ENCODE measurements around the gene TAAR6. TPM values are rescaled to one million over a fixed set of nuclear protein-coding genes. Genes with fewer than 3 reads are reported as not detected.

Gene TAAR6
- total and polyA plus RNA-seq, 10 of the 15 experiments (the other 5 are each of a cell fraction or from before 2014, with no cell fraction given), result not detected

GRCh38 chr6:132596201-132596600 is 26.1 kb downstream of the TAAR6 start:
- CTCF ChIA-PET, result interaction anchor here (1.1 to 1.3 kb wide), 2 partner anchors 17 to 316 kb away, joined by 3 read pairs; no protein-coding TSS in a partner anchor
- no peak overlapping the region for H3K4me2 ChIP-seq (ENCODE audit: control insufficient read depth, insufficient read depth)
- no peak for TF ChIP-seq ESRRA (IDR thresholded peaks at IDR 0.05; ENCODE audit: low read length)
- TF ChIP-seq, protein P1, sequence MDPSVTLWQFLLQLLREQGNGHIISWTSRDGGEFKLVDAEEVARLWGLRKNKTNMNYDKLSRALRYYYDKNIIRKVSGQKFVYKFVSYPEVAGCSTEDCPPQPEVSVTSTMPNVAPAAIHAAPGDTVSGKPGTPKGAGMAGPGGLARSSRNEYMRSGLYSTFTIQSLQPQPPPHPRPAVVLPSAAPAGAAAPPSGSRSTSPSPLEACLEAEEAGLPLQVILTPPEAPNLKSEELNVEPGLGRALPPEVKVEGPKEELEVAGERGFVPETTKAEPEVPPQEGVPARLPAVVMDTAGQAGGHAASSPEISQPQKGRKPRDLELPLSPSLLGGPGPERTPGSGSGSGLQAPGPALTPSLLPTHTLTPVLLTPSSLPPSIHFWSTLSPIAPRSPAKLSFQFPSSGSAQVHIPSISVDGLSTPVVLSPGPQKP (IDR thresholded peaks at IDR 0.05; ENCODE audit: low read depth, low read length), result no peak
- TF ChIP-seq NFYB (IDR thresholded peaks at IDR 0.05; ENCODE audit: insufficient read depth, low read depth, low read length), result no peak
- TF ChIP-seq FOXK2 (IDR thresholded peaks at IDR 0.05), result no peak
- TF ChIP-seq CEBPZ (IDR thresholded peaks at IDR 0.05; ENCODE audit: low read depth, low read length), result no peak
- TF ChIP-seq, protein P2, sequence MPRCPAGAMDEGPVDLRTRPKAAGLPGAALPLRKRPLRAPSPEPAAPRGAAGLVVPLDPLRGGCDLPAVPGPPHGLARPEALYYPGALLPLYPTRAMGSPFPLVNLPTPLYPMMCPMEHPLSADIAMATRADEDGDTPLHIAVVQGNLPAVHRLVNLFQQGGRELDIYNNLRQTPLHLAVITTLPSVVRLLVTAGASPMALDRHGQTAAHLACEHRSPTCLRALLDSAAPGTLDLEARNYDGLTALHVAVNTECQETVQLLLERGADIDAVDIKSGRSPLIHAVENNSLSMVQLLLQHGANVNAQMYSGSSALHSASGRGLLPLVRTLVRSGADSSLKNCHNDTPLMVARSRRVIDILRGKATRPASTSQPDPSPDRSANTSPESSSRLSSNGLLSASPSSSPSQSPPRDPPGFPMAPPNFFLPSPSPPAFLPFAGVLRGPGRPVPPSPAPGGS (IDR thresholded peaks at IDR 0.05; ENCODE audit: borderline replicate concordance, insufficient read depth, low read depth, low read length, poor library complexity, severe bottlenecking), result no peak
- TF ChIP-seq NRF1 (conservative IDR thresholded peaks at IDR 0.05; ENCODE audit: low read depth, low read length), result no peak
- no peak for TF ChIP-seq MYB (IDR thresholded peaks at IDR 0.05; ENCODE audit: borderline replicate concordance, low read depth, low read length)
- TF ChIP-seq TBL1XR1 (IDR thresholded peaks at IDR 0.05; ENCODE audit: low read depth, low read length), result no peak
- ATAC-seq, result no peak
- BruUV-seq (replicated peaks), result no TSS peak
- no peak for FAIRE-seq
- no peaks in the 10 kb centered on the region for H3K4me1 ChIP-seq (ENCODE audit: control insufficient read depth, insufficient read depth, low read length)
- 0 out of 4 replicates have a peak, but pooled peaks cover 0 to 2% of the 10 kb centered on the region in 2 experiments for H3K27me3 ChIP-seq (replicated peaks in 1 of 2; ENCODE audit: control insufficient read depth in 2 of 2, insufficient read depth in 2 of 2, low read length in 1 of 2)
- H3K9ac ChIP-seq (ENCODE audit: control insufficient read depth, insufficient read depth, low read length), result no peak overlapping the region
- WGBS (ENCODE audit: insufficient coverage, insufficient replicate concordance, low lambda C conversion rate, missing lambda C conversion rate), result 42% methylated on average over 6 of the region's 6 CpGs
- no peak overlapping the region for H3K4me3 ChIP-seq
- SMC1A ChIA-PET (ENCODE audit: uncharacterized antibody, unreplicated experiment), result interaction anchor here (0.5 to 1.4 kb wide), 2 partner anchors 71 to 255 kb away, joined by 3 to 4 read pairs; no protein-coding TSS in a partner anchor
- no peaks in the 10 kb centered on the region for H4K20me1 ChIP-seq (ENCODE audit: control insufficient read depth, insufficient read depth)
- no peak overlapping the region for H2AFZ ChIP-seq (ENCODE audit: control insufficient read depth, low read depth, low read length)
- intact Hi-C loops (cut with micrococcal nuclease; ENCODE audit: unreplicated experiment) (no loop called here), in situ Hi-C loops (cut with MboI) (no loop called here)
- POLR2A ChIA-PET, result no interaction called here
- H3K79me2 ChIP-seq (ENCODE audit: control insufficient read depth, insufficient read depth, low read length), result no peaks in the 10 kb centered on the region
- no peak for DNase-seq (ENCODE audit: low read depth, low spot score)
- H3K9me3 ChIP-seq (replicated peaks; ENCODE audit: control insufficient read depth, insufficient read depth, low read length), result no peaks in the 10 kb centered on the region
- RAD21 ChIA-PET (ENCODE audit: unreplicated experiment), result no interaction called here
- no peak overlapping the region for H3K27ac ChIP-seq (ENCODE audit: control insufficient read depth, insufficient read depth)
- no peaks in the 10 kb centered on the region for H3K36me3 ChIP-seq (ENCODE audit: control insufficient read depth in 2 of 2, insufficient read depth in 2 of 2, low read length in 1 of 2)

All from GM12878 (cell line).